ENCODE measurements around the gene SUMO3.

SUMO3 gene
- total RNA-seq = 42.8 to 129 (median 105) reads per million in 17 experiments

DNA sequence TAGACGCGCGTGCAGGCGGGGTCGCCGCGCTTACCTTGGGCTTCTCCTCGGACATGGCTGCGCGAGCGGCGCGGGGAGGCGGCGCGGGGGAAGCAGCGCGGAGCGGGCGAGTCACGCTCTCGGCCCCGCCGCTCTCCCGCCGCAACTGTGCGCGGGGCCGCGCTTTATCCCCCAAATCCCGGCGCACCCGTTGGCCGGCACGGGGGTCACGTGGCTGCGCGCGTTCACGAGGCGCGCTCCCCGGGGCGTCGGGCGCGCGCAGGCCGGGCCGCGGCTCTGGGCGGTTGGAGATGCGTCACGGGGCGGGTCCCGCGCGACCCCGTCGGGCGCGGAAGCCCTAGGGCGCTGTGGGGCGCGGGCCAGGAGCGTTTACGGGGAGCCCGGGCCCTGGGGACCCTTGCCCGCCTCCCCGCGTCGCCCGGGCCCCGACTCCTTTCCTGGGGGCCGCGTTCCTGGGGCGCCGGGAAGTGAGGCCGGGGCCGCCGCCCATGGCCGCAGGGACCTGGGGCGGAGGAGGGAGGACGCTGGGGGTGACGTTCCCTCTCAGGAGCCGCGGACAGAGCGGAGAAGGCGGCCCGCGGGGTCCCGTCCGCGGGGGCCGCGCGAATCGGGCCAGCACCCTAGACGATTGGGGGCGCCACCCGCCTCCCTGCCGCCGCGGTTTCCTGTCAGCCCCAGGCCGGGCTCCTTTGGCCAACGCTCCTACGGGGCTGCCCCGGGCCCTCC lies at the start of gene SUMO3:
SUMO3 (minus strand) TSS at position 149 of the 726 bp plus-strand sequence; CDS start at position 55, 94 bp downstream.
- DNase-seq = peak; percentile 90 to 97 (median 96)

DNA sequence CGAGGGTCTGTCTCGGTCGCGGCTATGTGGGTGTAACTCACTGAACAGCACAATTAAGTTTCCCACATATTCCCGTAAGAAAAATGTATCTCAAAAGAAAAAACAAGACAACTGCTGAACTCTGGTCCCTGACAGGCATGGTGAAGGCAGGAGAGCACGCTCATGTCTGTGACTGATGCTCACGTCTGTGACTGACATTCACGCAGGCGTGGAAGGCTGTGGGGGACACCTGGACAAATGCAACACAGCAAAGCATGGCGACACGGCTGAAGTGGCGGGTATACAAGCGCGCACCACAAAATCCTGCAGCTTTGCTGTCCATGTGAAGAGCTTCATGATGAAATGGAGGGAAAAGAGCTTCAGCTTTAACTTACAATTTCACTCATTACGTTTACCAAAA lies 49.6 kb upstream of the SUMO3 start:
- no peak for DNase-seq

DNA sequence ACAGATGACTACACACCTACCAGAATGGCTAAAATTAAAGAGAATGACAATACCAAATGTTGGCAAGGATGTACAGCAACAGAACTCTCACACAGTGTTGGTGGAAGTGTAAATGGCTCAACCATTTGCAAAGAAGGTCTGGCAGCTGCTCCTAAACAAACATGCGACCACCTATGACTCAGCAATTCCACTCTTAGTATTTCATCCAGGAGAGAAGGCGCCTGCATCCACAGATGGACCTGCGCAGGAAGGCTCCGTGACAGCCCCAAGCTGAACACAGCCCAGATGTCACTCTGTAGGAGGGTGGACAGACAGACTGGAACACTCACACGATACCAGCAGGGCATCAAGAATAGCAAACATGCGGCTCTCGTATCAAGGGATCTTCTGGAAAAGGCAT lies 48.9 kb upstream of the SUMO3 start:
- no peak for DNase-seq

DNA sequence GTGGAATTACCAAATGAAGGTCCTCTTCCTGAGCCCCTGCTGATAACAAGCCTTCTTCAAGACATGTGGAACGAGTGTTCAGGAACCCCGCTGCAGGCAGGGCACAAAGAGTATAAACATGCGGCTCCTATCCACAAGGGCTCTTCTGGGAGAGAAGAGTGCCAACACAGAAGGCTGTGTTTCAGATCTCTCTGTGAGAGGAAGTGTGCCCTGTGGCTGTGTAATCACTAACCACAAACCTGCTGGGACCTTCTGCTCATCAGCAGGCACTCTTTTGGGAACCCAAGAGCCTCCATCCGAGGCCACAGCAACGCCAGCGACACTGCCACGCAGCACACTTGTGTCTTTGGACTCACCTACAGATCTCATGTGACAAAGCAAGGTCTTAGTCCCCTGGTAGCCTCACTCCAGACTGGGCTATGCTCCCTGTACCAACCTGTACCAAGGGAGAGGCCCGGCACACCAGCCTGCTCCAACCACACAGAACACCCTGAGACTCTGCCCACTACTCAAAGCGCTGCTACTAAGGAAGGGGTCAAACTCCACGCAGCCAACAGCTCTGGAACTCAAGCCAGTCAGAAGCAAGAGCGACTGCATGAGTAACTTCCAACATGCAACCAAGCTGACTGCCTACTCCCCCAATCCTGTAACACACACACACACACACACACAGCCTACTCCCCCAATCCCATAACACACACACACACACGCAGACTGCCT lies 47.9 kb upstream of the SUMO3 start:
- DNase-seq = peak; percentile 61 to 74 (median 71)

DNA sequence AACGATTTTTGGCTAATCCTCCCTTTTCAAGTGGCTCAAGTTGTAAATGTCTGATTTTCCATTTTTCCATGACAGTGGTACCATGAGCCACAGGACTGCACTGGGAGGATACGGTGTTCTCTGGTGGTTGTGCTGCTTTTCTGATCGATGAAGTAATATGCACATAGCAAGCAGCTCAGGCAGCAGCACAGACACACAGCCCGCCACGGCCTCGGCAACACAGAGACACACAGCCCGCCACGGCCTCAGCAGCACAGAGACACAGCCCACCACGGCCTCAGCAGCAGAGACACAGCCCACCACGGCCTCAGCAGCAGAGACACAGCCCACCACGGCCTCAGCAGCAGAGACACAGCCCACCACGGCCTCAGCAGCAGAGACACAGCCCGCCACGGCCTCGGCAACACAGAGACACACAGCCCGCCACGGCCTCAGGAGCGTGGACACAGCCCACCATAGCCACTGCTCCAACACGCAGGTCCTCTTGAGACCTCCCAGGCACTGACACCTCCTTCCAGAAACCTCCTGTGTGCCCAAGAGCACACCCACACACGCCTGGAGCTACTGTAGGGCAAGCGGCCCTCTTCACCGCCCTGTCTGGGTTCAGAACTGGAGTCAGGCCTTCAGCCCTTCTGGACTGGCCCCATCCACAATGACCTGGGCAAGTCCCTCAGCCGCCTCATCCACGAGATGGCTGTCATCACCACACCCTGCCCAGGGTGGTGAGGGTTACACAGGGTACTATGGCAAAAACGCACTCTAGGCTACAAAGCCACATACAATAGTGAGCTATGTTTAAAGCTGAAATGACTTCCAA lies 45.2 kb upstream of the SUMO3 start:
- no peak for DNase-seq

GRCh38 chr21:44858791-44859190 lies 40.9 kb upstream of the SUMO3 start:
- DNase-seq = no peak

DNA sequence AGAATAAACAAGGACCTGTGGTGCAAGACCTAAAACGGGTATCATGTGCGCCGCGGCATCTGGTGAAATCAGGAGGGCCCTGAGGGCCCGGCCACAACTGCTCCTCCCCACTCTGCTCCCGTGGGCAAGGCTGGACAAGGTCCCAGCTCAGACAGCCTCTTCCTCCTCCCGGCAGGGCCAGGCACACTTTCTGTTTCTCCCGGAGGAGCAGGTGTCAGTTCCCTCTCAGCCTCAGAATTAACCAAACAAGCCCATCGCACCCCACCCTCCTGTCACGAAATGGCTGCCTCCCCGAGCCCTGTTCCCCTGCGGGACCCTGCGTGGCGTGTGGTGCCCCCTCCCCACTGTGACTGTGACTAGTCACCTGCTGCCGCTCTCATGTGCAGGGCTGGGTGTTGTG lies 40.4 kb upstream of the SUMO3 start:
- no peak for DNase-seq

- no peak for DNase-seq
Observed at GRCh38 chr21:44857127-44857892, 39.4 kb upstream of the SUMO3 start.

DNA sequence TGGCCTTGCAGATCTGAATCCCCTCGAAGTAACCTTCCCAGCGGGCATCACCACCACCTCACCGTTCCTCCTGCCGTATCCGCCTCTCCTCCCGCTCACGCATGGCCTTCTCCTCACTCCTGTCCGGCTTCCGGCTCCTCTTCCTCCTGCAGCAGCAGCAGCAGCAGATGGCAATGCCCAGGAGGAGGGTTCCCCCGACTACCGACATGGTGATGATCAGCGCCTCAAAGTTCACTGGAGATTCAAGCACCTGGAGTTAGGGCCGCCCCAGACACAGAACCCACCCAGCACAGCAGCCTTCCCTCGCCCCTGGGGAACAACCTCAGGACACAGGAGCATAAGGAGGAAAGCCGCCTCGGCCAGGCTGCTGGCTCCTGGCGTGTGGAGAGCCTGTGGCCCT lies 38.3 kb upstream of the SUMO3 start:
- no peak for DNase-seq

GRCh38 chr21:44855572-44855971 lies 37.7 kb upstream of the SUMO3 start:
- DNase-seq = no peak

- DNase-seq = no peak
Observed at GRCh38 chr21:44854664-44855446, 37.0 kb upstream of the SUMO3 start.

GRCh38 chr21:44854391-44854663 lies 36.5 kb upstream of the SUMO3 start:
- DNase-seq = peak in 1 of 4 experiments; percentile 19

GRCh38 chr21:44853601-44854390 lies 35.9 kb upstream of the SUMO3 start:
- peak in 1 of 4 experiments; percentile 21 for DNase-seq

GRCh38 chr21:44850905-44851657 lies 33.2 kb upstream of the SUMO3 start:
- DNase-seq = no peak

DNA sequence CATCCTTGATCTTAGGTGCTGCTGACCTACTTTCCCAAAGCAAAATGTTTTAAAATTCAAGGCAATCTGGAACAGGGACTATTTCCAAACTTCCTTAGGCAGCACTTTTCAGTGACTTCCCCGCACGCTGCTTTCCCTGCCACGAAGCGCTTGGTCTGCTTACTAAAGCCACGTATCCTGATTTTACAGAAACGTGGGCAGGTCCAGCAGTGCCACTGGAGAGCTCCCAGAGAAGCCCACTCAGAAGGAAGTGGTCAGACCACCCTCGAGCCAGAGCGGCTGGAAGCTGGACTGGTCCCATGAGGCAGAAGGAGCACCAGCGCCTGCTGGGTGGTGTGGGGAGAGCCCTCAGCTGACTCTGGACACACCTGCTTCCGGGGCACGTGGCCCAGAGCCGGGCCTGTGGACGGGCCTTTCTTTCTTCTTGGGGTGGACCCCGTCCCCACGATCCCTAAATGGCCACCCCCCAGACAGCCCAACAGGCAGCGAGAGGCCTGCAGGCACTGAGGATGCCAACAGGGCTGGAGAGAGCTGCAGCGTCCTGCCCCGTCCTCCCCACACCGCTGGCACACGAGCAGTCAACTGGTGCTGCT lies 32.4 kb upstream of the SUMO3 start:
- DNase-seq = peak in 2 of 4 experiments; percentile 47 to 50

DNA sequence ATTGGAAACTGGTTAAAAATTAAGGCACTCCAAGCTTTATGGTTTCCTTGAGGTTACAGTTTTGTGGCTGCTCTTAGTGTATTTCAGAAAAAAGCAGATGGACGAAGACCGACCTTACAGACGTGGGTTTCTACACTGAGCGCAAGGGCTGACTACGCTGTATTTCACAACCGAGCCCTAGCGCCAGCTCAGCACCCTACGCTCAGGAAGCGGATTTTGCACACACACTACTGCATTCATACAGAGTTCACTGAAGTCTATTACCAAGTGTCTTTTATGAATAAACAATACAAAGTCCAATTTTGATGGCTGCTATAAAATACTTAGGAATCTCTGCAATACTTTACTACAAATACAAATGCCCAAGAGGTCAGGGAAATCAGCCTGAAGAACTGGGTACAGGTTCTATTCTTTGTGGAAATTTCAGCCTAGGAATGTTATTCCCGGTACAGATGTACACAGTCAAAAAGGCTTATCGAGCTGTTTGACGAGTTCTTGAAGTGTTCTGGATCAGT lies 31.8 kb upstream of the SUMO3 start:
- DNase-seq = peak; percentile 85 to 95 (median 90)

DNA sequence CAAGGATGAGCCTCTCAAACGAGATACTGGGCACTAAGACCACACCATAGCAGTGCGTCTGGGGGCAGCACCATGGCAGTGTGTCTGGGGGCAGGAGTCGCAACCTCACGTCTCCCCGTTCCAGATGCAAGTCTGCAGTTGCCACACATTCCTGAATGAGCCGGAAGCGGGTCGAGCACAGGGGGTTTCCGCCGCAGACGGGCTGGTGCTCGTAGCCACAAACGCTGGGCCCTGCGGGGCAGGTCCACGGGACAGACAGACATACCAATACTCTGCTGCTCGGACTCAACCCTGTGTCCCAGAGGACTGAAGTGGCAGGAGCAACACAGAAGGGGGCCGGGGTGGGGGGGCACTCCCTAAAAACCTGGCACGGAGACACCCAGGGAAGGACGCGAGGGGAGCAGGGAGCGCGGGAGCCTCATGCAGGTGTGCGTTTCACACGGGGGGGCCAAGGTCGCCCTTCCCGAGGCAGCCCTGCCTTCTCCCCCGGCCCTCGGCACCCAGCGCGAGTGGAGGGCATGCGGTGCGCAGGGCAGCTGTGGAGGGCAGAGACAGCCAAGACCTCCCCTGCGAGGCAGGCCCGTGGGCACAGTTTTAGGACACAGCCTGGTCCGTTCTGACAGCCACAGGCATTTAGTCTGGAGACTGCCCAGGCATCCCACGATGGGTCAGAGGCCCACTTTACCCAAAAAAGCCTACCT lies 31.1 kb upstream of the SUMO3 start:
- no peak for DNase-seq

DNA sequence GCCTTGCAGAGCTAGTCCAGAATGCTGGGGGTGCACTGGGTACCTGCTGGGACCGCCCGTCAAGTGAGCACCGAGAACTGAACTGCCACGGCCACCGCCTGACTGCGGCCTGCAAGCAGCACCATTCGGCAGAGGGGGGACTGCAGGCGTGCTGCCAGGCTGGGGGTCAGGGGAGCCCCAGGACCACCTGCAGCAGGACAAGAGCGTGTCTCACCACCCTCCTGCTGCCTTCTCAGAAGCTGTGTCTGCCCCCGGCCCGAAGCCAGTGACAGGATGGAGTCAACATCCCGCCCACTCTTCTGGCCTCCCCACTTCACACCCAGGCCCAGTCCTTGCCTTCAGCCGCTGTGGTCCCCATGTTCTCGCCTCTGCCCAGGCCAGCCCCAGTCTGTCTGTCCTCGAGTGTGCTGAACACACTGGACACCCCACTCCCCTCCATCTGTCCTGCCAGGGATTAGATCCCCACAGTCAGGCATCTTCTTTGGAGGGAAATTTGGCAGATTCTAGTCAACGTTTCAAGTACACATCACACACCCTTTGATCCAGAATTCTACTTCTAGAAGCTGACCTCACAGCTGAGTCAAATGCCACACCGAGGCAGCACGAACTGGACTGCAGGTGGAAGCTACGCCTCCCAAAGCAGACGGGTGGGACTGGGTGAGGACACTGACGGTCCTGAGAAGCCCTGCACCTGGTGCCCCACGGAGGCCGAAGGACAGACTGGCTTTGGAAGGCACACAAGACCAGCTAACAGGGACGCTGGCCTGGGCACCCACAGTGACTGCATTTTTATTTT lies 29.6 kb upstream of the SUMO3 start:
- DNase-seq = no peak
